Liver (tissue), 10 donors: ENCODE results near the gene TEDC2. TPM values are rescaled to one million over a fixed set of nuclear protein-coding genes. Genes with fewer than 3 reads are reported as not detected.
A peak's percentile ranks its signal among the peaks of the same experiment; 100 is the strongest.

ENCODE experiments used
- DNase-seq: peaks from one replicate; pipeline ENCODE4 v3.0.0-alpha.2; 2017; ENCODE audit warnings: low spot score
- H3K27ac ChIP-seq, 2 donors: one replicate each; pipeline ENCODE4 v1.7.0; 2013; ENCODE audit warnings: inconsistent platforms in 2 of 2, low read length in 2 of 2, control low read depth in 1 of 2, low read depth in 1 of 2, mild to moderate bottlenecking in 1 of 2
- H3K27me3 ChIP-seq, 4 donors: one replicate each; pipeline versions ENCODE4 v1.6.1 to v1.7.0; 2013; ENCODE audit warnings: low read length in 3 of 4, inconsistent platforms in 1 of 4, mild to moderate bottlenecking in 1 of 4, moderate library complexity in 1 of 4; ENCODE audit not compliant: control insufficient read depth in 4 of 4, insufficient read depth in 4 of 4
- H3K36me3 ChIP-seq, 4 donors: one replicate each; pipeline versions ENCODE4 v1.6.1 to v1.7.0; 2013; ENCODE audit warnings: low read length in 3 of 4, mild to moderate bottlenecking in 3 of 4, low read depth in 1 of 4, moderate library complexity in 1 of 4; ENCODE audit not compliant: control insufficient read depth in 4 of 4, insufficient read depth in 3 of 4
- H3K4me1 ChIP-seq, 4 donors: one replicate each; pipeline versions ENCODE4 v1.6.1 to v1.7.0; 2013; ENCODE audit warnings: low read length in 3 of 4, mild to moderate bottlenecking in 3 of 4, moderate library complexity in 1 of 4; ENCODE audit not compliant: control insufficient read depth in 4 of 4, insufficient read depth in 4 of 4
- H3K4me3 ChIP-seq, 3 donors: one replicate each; pipeline versions ENCODE4 v1.6.1 to v1.7.0; 2013; ENCODE audit warnings: low read length in 3 of 3, control low read depth in 1 of 3, low read depth in 1 of 3, mild to moderate bottlenecking in 1 of 3
- H3K9ac ChIP-seq, 2 donors: one replicate each; pipeline ENCODE4 v1.7.0; 2013; ENCODE audit warnings: low read length in 2 of 2, mild to moderate bottlenecking in 2 of 2, moderate library complexity in 2 of 2, control low read depth in 1 of 2, low read depth in 1 of 2
- H3K9me3 ChIP-seq, 4 donors: one replicate each; pipeline versions ENCODE4 v1.6.1 to v1.7.0; 2013; ENCODE audit warnings: low read length in 3 of 4; ENCODE audit not compliant: control insufficient read depth in 4 of 4
- FOXA2 ChIP-seq: IDR thresholded peaks from 2 replicates; pipeline ENCODE4 v1.6.1; 2016; ENCODE audit warnings: antibody characterized with exemption
- RXRA ChIP-seq, 2 donors: IDR thresholded peaks; 2 replicates each; pipeline ENCODE4 v1.6.1; 2017 to 2018; ENCODE audit warnings: antibody characterized with exemption in 2 of 2, mild to moderate bottlenecking in 1 of 2
- SP1 ChIP-seq: IDR thresholded peaks from 2 replicates; pipeline ENCODE4 v1.6.1; 2018; ENCODE audit warnings: antibody characterized with exemption, mild to moderate bottlenecking
- YY1 ChIP-seq: IDR thresholded peaks from 2 replicates; pipeline ENCODE4 v1.6.1; 2016; ENCODE audit warnings: antibody characterized with exemption, mild to moderate bottlenecking
- WGBS: extraction: QIAGEN DNeasy Blood & Tissue Kit; methylation state at CpG from one replicate; pipeline ENCODE4 v1.1.7; 2013; 5-methylcytosine and 5-hydroxymethylcytosine counted together
- polyA plus RNA-seq, 2 donors: library from polyadenylated mRNA; stranded (reverse) in 1 of 2; unstranded in 1 of 2; fragments of 200-250 nt in 1 of 2; fragments of >200 nt in 1 of 2; fragmentation: Nextera tagmentation in 1 of 2; extraction: Ambion mirVana in 1 of 2; gene quantifications; one replicate each; pipeline versions ENCODE4 v1.2.1 to v1.2.3, GENCODE V29; 2013 to 2015
- small RNA-seq: library from RNA; depleted of rRNA; stranded (forward); fragments of <200 nt; gene quantifications from one replicate; pipeline ENCODE3, GENCODE V24; 2014
- total RNA-seq, 2 donors: library from RNA; depleted of rRNA; stranded (reverse); fragments of >200 nt; gene quantifications; one replicate each; pipeline ENCODE4 v1.2.3, GENCODE V29; 2014
- TF ChIP-seq, protein P1 (sequence below): fragments of 150-350 bp; IDR thresholded peaks from 2 replicates; pipeline ENCODE4 v1.5.1; 2017; ENCODE audit warnings: improper control_type of control experiment, low read depth, low read length; ENCODE audit not compliant: missing input control
- donor health status: healthy.
- donor health status: healthy.
- donor health status: healthy.
- donor health status: healthy.
- donor health status: healthy.

The TEDC2 gene
- total and polyA plus RNA-seq, 4 donors = 0.71 to 6.7 (median 1.1) TPM

DNA sequence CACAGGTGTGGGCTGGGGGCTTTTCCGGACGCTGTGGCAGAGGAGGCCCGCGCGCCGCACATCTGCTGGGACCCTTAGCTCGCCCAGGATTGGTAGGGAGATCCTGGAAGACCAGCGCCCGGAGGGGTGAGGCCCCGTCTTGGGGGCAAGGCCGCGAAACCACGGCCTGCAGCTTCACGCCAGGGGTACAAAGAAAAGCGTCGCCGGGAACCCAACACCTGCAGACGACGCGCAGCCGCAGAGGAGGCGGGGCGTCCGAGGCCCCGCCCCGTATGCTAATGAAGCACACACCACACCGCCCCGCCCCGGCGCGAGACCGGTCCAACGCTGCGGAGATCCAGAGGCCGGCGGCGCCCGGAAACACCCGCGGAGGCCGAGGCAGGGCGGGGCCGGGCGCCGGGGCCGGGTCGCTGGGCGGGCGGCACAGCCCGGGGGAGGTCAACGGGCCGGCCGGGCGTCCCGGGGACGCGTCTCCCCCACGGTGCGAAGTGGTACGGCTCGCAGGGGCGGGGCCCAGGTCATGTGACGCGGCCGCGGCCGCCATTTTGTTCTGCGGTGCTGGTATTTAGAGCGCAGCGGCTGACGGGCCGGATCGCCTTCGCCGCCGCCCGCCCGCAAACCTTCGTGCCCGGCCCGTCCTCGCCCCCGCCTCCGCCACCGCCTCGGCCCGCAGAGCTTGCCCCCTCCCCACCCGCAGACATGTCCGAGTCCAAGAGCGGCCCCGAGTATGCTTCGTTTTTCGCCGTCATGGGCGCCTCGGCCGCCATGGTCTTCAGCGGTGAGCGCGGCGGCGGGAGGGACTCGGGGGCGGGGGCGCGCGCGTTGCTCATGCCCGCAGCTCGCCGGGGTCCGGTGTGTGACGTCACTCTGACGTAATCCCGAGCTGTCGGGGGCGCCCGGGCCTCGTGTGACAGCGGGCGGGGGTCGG, 53.8 kb downstream of the TEDC2 start, which contains the start of gene ATP6V0C:
ATP6V0C (plus strand) TSS at position 548 of the 928 bp plus-strand sequence; CDS start at position 700, 152 bp downstream.
- H3K4me3 ChIP-seq = peak within 1 kb of the TSS; percentile 56 to 92 (median 91)
- peaks cover 15 to 50% (median 44%) of the 10 kb centered on the region in 4 donors for H3K4me1 ChIP-seq
- H3K36me3 ChIP-seq = no peaks in the 10 kb centered on the region
- TF ChIP-seq, protein P1, sequence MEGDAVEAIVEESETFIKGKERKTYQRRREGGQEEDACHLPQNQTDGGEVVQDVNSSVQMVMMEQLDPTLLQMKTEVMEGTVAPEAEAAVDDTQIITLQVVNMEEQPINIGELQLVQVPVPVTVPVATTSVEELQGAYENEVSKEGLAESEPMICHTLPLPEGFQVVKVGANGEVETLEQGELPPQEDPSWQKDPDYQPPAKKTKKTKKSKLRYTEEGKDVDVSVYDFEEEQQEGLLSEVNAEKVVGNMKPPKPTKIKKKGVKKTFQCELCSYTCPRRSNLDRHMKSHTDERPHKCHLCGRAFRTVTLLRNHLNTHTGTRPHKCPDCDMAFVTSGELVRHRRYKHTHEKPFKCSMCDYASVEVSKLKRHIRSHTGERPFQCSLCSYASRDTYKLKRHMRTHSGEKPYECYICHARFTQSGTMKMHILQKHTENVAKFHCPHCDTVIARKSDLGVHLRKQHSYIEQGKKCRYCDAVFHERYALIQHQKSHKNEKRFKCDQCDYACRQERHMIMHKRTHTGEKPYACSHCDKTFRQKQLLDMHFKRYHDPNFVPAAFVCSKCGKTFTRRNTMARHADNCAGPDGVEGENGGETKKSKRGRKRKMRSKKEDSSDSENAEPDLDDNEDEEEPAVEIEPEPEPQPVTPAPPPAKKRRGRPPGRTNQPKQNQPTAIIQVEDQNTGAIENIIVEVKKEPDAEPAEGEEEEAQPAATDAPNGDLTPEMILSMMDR = no peak
- TF ChIP-seq SP1 (peak; percentile 26), YY1 (peak; percentile 97), RXRA (IDR thresholded peaks at IDR 0.05) (no peak), FOXA2 (no peak)
- peak within 1 kb of the TSS; percentile 96 to 97 for H3K27ac ChIP-seq
- H3K9ac ChIP-seq = peak within 1 kb of the TSS; percentile 81 to 83
- no peaks in the 10 kb centered on the region for H3K9me3 ChIP-seq
- WGBS = 2% methylated on average over 122 of the region's 122 CpGs
- no peaks in the 10 kb centered on the region for H3K27me3 ChIP-seq
- peak; percentile 95 for DNase-seq

Small RNAs within 50 kb of the gene (small RNA-seq; reads per million reads assigned to genes)
- not detected for gene MIR6768

Other genes with a start within 250 kb of the TEDC2 start
- gene BRICD5, start 249.2 kb upstream of the TEDC2 start, total RNA-seq = 1 to 10 TPM; 1.9 TPM
- under 1 TPM; 0.26 to 0.91 TPM for gene BRICD5, start 249.2 kb upstream of the TEDC2 start, polyA plus RNA-seq
- gene PGP, start 245.3 kb upstream of the TEDC2 start, total RNA-seq = 1 to 10 TPM; 5.8 to 9.9 TPM
- gene PGP, start 245.3 kb upstream of the TEDC2 start, polyA plus RNA-seq = 1 to 10 TPM; 3.4 to 6.8 TPM
- 10 to 100 TPM; 16.5 to 19.1 TPM for gene E4F1, start 236.5 kb upstream of the TEDC2 start, total RNA-seq
- gene E4F1, start 236.5 kb upstream of the TEDC2 start, polyA plus RNA-seq = 10 to 100 TPM in 1 of 2 donors, 1 to 10 TPM in 1; 4.4 to 11.0 TPM
- under 1 TPM; 0.37 to 0.67 TPM for gene DNASE1L2, start 223.7 kb upstream of the TEDC2 start, total RNA-seq
- under 1 TPM; 0.13 to 0.20 TPM for gene DNASE1L2, start 223.7 kb upstream of the TEDC2 start, polyA plus RNA-seq
- gene ECI1, start 208.5 kb upstream of the TEDC2 start, total RNA-seq = 10 to 100 TPM; 36.8 to 53.0 TPM
- 100 to 1,000 TPM; 106 to 107 TPM for gene ECI1, start 208.5 kb upstream of the TEDC2 start, polyA plus RNA-seq
- gene RNPS1, start 192.0 kb upstream of the TEDC2 start, total RNA-seq = 10 to 100 TPM; 36.5 to 38.2 TPM
- 10 to 100 TPM; 31.3 to 36.9 TPM for gene RNPS1, start 192.0 kb upstream of the TEDC2 start, polyA plus RNA-seq
- 1 to 10 TPM in 1 of 2 donors, under 1 TPM in 1; 0.47 to 1.1 TPM for gene ABCA3, start 119.4 kb upstream of the TEDC2 start, total RNA-seq
- gene ABCA3, start 119.4 kb upstream of the TEDC2 start, polyA plus RNA-seq = 1 to 10 TPM in 1 of 2 donors, under 1 TPM in 1; 0.51 to 1.0 TPM
- gene CCNF, start 30.7 kb upstream of the TEDC2 start, total RNA-seq = 10 to 100 TPM in 1 of 2 donors, 1 to 10 TPM in 1; 1.8 to 46.3 TPM
- gene CCNF, start 30.7 kb upstream of the TEDC2 start, polyA plus RNA-seq = 1 to 10 TPM in 1 of 2 donors, under 1 TPM in 1; 0.88 to 1.8 TPM
- gene NTN3, start 11.2 kb downstream of the TEDC2 start, total RNA-seq = 1 to 10 TPM in 1 of 2 donors, under 1 TPM in 1; 0.19 to 2.3 TPM
- gene NTN3, start 11.2 kb downstream of the TEDC2 start, polyA plus RNA-seq = under 1 TPM in 1 of 2 donors, not detected in 1; 0.28 TPM
- gene TBC1D24, start 15.0 kb downstream of the TEDC2 start, total RNA-seq = 10 to 100 TPM; 14.6 to 22.3 TPM
- 1 to 10 TPM; 8.4 TPM for gene TBC1D24, start 15.0 kb downstream of the TEDC2 start, polyA plus RNA-seq
- gene ATP6V0C, start 53.8 kb downstream of the TEDC2 start, total RNA-seq = 10 to 100 TPM; 17.6 to 27.3 TPM
- gene ATP6V0C, start 53.8 kb downstream of the TEDC2 start, polyA plus RNA-seq = 100 to 1,000 TPM in 1 of 2 donors, 10 to 100 TPM in 1; 93.8 to 132 TPM
- gene AMDHD2, start 60.3 kb downstream of the TEDC2 start, total RNA-seq = 10 to 100 TPM; 20.9 to 25.3 TPM
- gene AMDHD2, start 60.3 kb downstream of the TEDC2 start, polyA plus RNA-seq = 10 to 100 TPM in 1 of 2 donors, 1 to 10 TPM in 1; 7.5 to 10.4 TPM
- gene CEMP1, start 71.3 kb downstream of the TEDC2 start, total RNA-seq = under 1 TPM; 0.17 to 0.23 TPM
- 1 to 10 TPM in 1 of 2 donors, under 1 TPM in 1; 0.06 to 1.6 TPM for gene CEMP1, start 71.3 kb downstream of the TEDC2 start, polyA plus RNA-seq
- gene PDPK1, start 77.9 kb downstream of the TEDC2 start, total RNA-seq = 10 to 100 TPM; 20.5 to 28.1 TPM
- 10 to 100 TPM; 12.1 to 16.0 TPM for gene PDPK1, start 77.9 kb downstream of the TEDC2 start, polyA plus RNA-seq
- 10 to 100 TPM; 11.3 to 14.2 TPM for gene KCTD5, start 222.4 kb downstream of the TEDC2 start, total RNA-seq
- 10 to 100 TPM in 1 of 2 donors, 1 to 10 TPM in 1; 8.3 to 11.7 TPM for gene KCTD5, start 222.4 kb downstream of the TEDC2 start, polyA plus RNA-seq